Effector memory CD4-positive, alpha-beta T cell (primary cell): ENCODE measurements around the gene CHD1.

ENCODE experiments used
- DNase-seq, 3 donors: peaks; one replicate each; pipeline ENCODE4 v3.0.0-alpha.2; 2020
- H3K27ac ChIP-seq: 2 replicates; pipeline ENCODE4 v1.7.0; 2013; ENCODE audit warnings: mild to moderate bottlenecking, low read length, moderate library complexity; ENCODE audit not compliant: insufficient read depth, poor library complexity, severe bottlenecking
- H3K27me3 ChIP-seq: replicated peaks from 2 replicates; pipeline ENCODE4 v1.7.0; 2013; ENCODE audit warnings: mild to moderate bottlenecking, low read length; ENCODE audit not compliant: insufficient read depth, control insufficient read depth, poor library complexity, severe bottlenecking
- H3K36me3 ChIP-seq: 2 replicates; pipeline ENCODE4 v1.7.0; 2013; ENCODE audit warnings: mild to moderate bottlenecking, low read length, moderate library complexity; ENCODE audit not compliant: control insufficient read depth, insufficient read depth
- H3K4me1 ChIP-seq: 2 replicates; pipeline ENCODE4 v1.7.0; 2013; ENCODE audit warnings: low read length, mild to moderate bottlenecking; ENCODE audit not compliant: control insufficient read depth, insufficient read depth, poor library complexity, severe bottlenecking
- H3K4me3 ChIP-seq: 2 replicates; pipeline ENCODE4 v1.7.0; 2013; ENCODE audit warnings: low read length, low read depth, mild to moderate bottlenecking; ENCODE audit not compliant: insufficient read depth, poor library complexity, severe bottlenecking
- H3K9me3 ChIP-seq: 2 replicates; pipeline ENCODE4 v1.7.0; 2013; ENCODE audit warnings: mild to moderate bottlenecking, low read length, moderate library complexity; ENCODE audit not compliant: control insufficient read depth

CHD1 gene

DNA sequence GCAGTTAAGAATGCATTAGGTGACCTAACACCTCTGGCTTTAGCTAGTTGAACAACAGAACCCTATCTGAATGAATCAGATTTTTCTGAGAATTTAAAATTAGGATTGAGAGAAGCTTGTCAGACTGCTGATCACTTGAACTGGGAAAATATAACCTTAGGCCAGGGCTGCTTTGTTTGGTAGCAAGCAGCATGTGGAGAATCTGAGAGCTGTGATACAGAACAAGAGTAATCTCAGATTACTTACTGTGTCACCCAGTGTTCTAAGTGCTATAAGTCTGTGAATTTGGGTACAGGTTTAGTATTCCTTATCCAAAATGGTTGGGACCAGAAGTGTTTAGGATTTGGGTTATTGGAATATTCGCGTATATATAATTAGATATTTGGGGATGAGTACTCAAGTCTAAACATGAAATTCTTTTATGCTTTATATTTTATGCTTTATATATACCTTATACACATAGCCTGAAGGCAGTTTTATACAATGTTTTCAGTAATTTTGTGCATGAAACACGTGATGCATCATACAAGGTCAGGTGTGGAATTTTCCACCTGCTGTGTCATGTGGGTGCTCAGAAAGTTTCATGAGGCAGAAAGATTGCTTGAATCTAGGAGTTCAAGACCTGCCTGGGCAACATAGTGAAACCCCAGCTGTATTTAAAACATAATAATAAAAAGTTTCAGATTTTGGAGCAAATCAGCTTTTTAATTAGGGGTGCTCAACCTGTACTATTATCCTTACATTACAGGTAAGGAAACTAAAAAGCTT, 8.3 kb upstream of the CHD1 start:
- no peak for DNase-seq
- H3K27me3 ChIP-seq: no peaks in the 10 kb centered on the region
- H3K27ac ChIP-seq: no peak overlapping the region

DNA sequence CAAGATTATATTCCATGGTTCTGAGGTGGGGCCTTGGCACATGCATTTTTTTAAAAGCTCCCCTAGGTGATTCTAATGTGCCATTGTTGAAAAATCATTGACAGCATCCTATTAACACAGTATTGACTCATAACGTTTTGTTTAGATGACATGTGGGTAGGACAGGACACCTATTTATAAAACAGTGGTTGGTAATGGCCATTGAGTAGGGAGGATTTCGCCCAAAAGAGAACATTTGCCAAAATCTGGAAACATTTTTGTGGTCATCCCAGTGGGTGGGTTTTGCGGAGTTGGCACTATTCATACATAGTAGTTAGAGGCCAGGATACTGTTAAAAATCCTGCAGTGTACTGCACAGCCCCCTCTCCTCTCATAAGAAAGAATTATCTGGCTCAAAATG, 6.4 kb upstream of the CHD1 start:
- Histone ChIP-seq H3K27ac (no peak overlapping the region), H3K36me3 (peaks cover 7% of the 10 kb centered on the region)

More for the DNA sequence above, 8.3 kb upstream of the CHD1 start:
- H3K9me3 ChIP-seq: no peaks in the 10 kb centered on the region
- H3K4me3 ChIP-seq: no peak overlapping the region
- peaks cover 15% of the 10 kb centered on the region for H3K4me1 ChIP-seq
- H3K36me3 ChIP-seq: no peaks in the 10 kb centered on the region

DNA sequence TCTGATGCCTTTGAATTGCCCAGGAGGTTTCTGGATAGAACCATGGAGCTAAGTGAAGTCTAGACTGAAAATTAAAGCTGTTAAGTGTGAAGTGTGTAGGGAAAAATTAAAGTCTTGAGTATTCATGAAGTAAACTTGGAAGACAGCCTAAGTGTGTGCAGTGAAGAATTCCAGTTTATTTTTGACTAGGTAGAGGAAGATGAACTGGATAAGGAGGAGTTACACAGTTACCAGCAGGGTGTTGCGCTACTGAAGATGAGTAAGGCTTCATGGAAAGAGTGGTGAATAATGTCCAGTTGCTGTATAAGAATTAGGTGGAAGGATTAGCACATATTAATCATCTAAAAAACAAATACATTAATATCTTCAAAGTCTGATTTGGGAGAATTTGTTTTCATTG, 5.7 kb upstream of the CHD1 start:
- Histone ChIP-seq H3K27me3 (no peaks in the 10 kb centered on the region), H3K36me3 (peaks cover 7% of the 10 kb centered on the region), H3K4me3 (no peak overlapping the region), H3K4me1 (peaks cover 24% of the 10 kb centered on the region), H3K9me3 (no peaks in the 10 kb centered on the region), H3K27ac (no peak overlapping the region)
- no peak for DNase-seq

More for the DNA sequence above, 6.4 kb upstream of the CHD1 start:
- peaks cover 21% of the 10 kb centered on the region for H3K4me1 ChIP-seq
- no peak for DNase-seq
- no peak overlapping the region for H3K4me3 ChIP-seq
- no peaks in the 10 kb centered on the region for H3K9me3 ChIP-seq
- no peaks in the 10 kb centered on the region for H3K27me3 ChIP-seq

- peak in 2 of 3 donors; percentile 8 to 13 for DNase-seq
- Histone ChIP-seq H3K27me3 (no peaks in the 10 kb centered on the region), H3K9me3 (no peaks in the 10 kb centered on the region), H3K36me3 (peaks cover 10% of the 10 kb centered on the region), H3K27ac (peak overlapping the region; percentile 74), H3K4me1 (peaks cover 24% of the 10 kb centered on the region), H3K4me3 (no peak overlapping the region)
Observed at GRCh38 chr5:98933445-98934072, 4.8 kb upstream of the CHD1 start.

GRCh38 chr5:98930972-98931762, 2.4 kb upstream of the CHD1 start:
- H3K4me3 ChIP-seq: peak overlapping the region; percentile 90
- H3K9me3 ChIP-seq: no peaks in the 10 kb centered on the region
- H3K27me3 ChIP-seq: no peaks in the 10 kb centered on the region
- peaks cover 29% of the 10 kb centered on the region for H3K4me1 ChIP-seq
- H3K36me3 ChIP-seq: peaks cover 10% of the 10 kb centered on the region
- H3K27ac ChIP-seq: peak overlapping the region; percentile 100
- DNase-seq: no peak

DNA sequence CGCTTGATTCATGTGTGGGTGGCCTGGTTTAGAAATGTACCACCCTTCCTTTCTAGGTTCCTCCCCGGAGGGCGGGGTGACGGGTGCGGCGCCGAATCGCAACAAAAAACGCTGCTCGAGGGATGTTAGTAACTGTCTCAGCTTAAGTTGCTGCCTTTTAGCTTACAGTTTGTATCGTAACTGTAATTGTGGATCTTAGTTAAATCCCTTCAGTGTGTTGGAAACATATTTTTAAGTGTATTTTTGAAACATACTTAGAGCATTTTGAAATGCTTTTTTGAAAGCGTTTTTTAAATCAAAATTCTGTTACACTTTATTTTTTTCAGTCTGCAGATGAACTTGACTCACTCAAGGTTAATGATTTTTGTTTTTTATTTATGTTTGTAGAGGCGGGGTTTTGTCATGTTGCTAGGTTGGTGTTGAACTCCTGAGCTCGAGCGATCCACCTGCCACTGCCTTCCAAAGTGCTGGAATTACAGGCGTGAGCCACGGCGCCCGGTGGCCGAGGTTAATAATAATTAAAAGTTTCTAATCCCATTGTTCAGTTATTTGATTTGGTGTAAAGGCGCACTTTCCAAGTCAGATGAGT, 997 bp upstream of the CHD1 start:
- Histone ChIP-seq H3K36me3 (peaks cover 20% of the 10 kb centered on the region), H3K4me1 (peaks cover 29% of the 10 kb centered on the region), H3K27ac (peak overlapping the region; percentile 100), H3K27me3 (no peaks in the 10 kb centered on the region), H3K4me3 (peak overlapping the region; percentile 90), H3K9me3 (no peaks in the 10 kb centered on the region)
- no peak for DNase-seq

- Histone ChIP-seq H3K9me3 (no peaks in the 10 kb centered on the region), H3K4me1 (peaks cover 21% of the 10 kb centered on the region), H3K4me3 (peak overlapping the region; percentile 90), H3K36me3 (peaks cover 30% of the 10 kb centered on the region), H3K27me3 (no peaks in the 10 kb centered on the region), H3K27ac (peak overlapping the region; percentile 100)
- DNase-seq: peak in 1 of 3 donors; percentile 31
Observed at GRCh38 chr5:98927989-98928872, 576 bp downstream of the CHD1 start.

DNA sequence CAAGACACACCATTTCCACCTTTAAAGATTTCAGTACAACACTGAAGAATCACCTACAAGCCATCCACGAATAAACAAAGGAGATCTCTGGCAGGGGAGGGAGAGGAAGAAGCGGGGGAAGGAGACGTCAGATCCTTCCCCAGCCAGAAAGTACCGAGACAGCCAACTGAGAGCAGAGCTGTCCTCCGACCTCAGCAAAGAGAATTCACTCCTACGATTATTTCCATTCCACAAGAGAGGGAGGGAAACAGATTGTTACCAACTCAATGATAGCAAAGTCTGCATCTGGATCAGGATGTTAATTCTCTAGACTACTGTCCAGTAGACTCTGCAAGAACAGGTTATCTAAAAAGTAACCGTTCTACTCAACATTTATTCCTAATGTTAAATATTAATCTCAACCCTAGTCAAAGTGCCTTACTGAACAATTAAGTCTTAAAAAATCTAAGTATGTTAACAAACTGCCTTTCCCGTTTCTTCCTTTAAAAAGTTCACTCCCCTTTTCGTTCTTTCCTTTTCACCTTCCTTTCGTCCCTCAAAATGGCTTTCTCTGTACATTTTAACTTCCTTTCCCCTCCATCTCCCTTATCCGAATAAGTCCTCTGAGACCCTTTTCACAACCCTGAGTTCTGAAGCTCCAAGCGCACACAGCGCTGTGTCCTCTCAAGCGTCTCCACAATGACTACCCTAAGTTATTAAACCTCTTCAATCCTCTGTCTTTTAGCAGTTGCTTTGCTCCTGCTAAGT, 1.4 kb downstream of the CHD1 start:
- DNase-seq: peak; percentile 50 to 64 (median 59)
- peak overlapping the region; percentile 100 for H3K27ac ChIP-seq
- peaks cover 33% of the 10 kb centered on the region for H3K36me3 ChIP-seq
- peak overlapping the region; percentile 90 for H3K4me3 ChIP-seq
- no peaks in the 10 kb centered on the region for H3K9me3 ChIP-seq
- no peaks in the 10 kb centered on the region for H3K27me3 ChIP-seq
- H3K4me1 ChIP-seq: peaks cover 15% of the 10 kb centered on the region
